ENCODE measurements around the gene PFN3. TPM values are rescaled to one million over a fixed set of nuclear protein-coding genes. Genes with fewer than 3 reads are reported as not detected.

The PFN3 gene
- total and polyA plus RNA-seq, 12 donors, result not detected

GRCh38 chr5:177371120-177372033 is 29.1 kb downstream of the PFN3 start:
- Histone ChIP-seq H3K9me3 (replicated peaks in 1 of 3) (no peaks in the 10 kb centered on the region), H3K4me1 (replicated peaks in 1 of 2) (peaks cover 10 to 18% of the 10 kb centered on the region in 2 donors), H3K4me3 (peak overlapping the region in 2 of 4 donors; percentile 5 to 53), H3K27ac (peak overlapping the region in 2 of 5 donors; percentile 12 to 70), H3K36me3 (replicated peaks in 1 of 2) (no peaks in the 10 kb centered on the region), H3K27me3 (no peaks in the 10 kb centered on the region)
- intact Hi-C loops (cut with DNase I), result no loop called here
- peak in 4 of 7 donors; percentile 25 to 46 (median 36) for DNase-seq
- WGBS, 4 donors, result 56 to 87% (median 65%) methylated on average over 16 to 26 of the region's 26 CpGs
- no peak for TF ChIP-seq POLR2A (IDR thresholded peaks at IDR 0.05)
- no peak for TF ChIP-seq CTCF (IDR thresholded peaks at IDR 0.05)

GRCh38 chr5:177370488-177371119 is 29.9 kb downstream of the PFN3 start:
- Histone ChIP-seq H3K27me3 (no peaks in the 10 kb centered on the region), H3K27ac (peak overlapping the region in 2 of 5 donors; percentile 12 to 70), H3K9me3 (replicated peaks in 1 of 3) (no peaks in the 10 kb centered on the region), H3K4me3 (peak overlapping the region in 1 of 4 donors; percentile 53), H3K36me3 (replicated peaks in 1 of 2) (no peaks in the 10 kb centered on the region), H3K4me1 (replicated peaks in 1 of 2) (peaks cover 15 to 23% of the 10 kb centered on the region in 2 donors)
- intact Hi-C loops (cut with DNase I), result no loop called here
- 13 to 21% (median 16%) methylated on average over 13 to 42 of the region's 42 CpGs; no CpG with 5 or more reads in 1 of the 4 donors for WGBS, 4 donors
- peak; percentile 22 to 69 (median 47) for TF ChIP-seq CTCF (IDR thresholded peaks at IDR 0.05)
- peak in 1 of 2 donors; percentile 8 for TF ChIP-seq POLR2A (IDR thresholded peaks at IDR 0.05)
- DNase-seq, result peak; percentile 82 to 94 (median 90)

GRCh38 chr5:177369645-177370440 is 30.6 kb downstream of the PFN3 start:
- DNase-seq, result peak in 4 of 7 donors; percentile 19 to 55 (median 42)
- no peaks in the 10 kb centered on the region for H3K36me3 ChIP-seq (replicated peaks in 1 of 2)
- intact Hi-C loops (cut with DNase I), result no loop called here
- no peak for TF ChIP-seq CTCF (IDR thresholded peaks at IDR 0.05)
- no peak for TF ChIP-seq POLR2A (IDR thresholded peaks at IDR 0.05)
- 65 to 71% (median 68%) methylated on average over 11 of the region's 11 CpGs for WGBS, 4 donors
- no peaks in the 10 kb centered on the region for H3K9me3 ChIP-seq (replicated peaks in 1 of 3)
- no peaks in the 10 kb centered on the region for H3K27me3 ChIP-seq
- peaks cover 15 to 23% of the 10 kb centered on the region in 2 donors for H3K4me1 ChIP-seq (replicated peaks in 1 of 2)
- H3K4me3 ChIP-seq, result no peak overlapping the region
- peak overlapping the region in 2 of 5 donors; percentile 12 to 70 for H3K27ac ChIP-seq

Measured in adrenal gland (tissue), 12 donors.